Dendritic cell treated with granulocyte-macrophage colony-stimulating factor and Interleukin-4, amounts not matched to agents 40 ng/mL and 50 ng/mL, for 4 days (primary cell): ENCODE data around the gene HELB.

Experiments used
- H3K27ac Mint-ChIP-seq: one replicate; pipeline ENCODE4 v1.8.0; 2022; ENCODE audit warnings: mild to moderate bottlenecking, mixed read lengths
- H3K27me3 Mint-ChIP-seq: one replicate; pipeline ENCODE4 v1.8.0; 2022; ENCODE audit warnings: mild to moderate bottlenecking, mixed read lengths
- H3K36me3 Mint-ChIP-seq: one replicate; pipeline ENCODE4 v1.8.0; 2022; ENCODE audit warnings: low read depth, mixed read lengths
- H3K4me1 Mint-ChIP-seq: one replicate; pipeline ENCODE4 v1.8.0; 2022; ENCODE audit warnings: low read depth, mixed read lengths
- H3K4me3 Mint-ChIP-seq: one replicate; pipeline ENCODE4 v1.8.0; 2022; ENCODE audit warnings: mild to moderate bottlenecking, moderate library complexity, mixed read lengths
- H3K9me3 Mint-ChIP-seq: one replicate; pipeline ENCODE4 v1.8.0; 2022; ENCODE audit warnings: mixed read lengths
- intact Hi-C: fragments of 100-400 bp; cut with micrococcal nuclease; formaldehyde crosslinking; loops from one replicate; pipeline ENCODE4 v1.15.0; 2022

HELB gene

GRCh38 chr12:66314278-66314677, 12.0 kb downstream of the HELB start:
- no peaks in the 10 kb centered on the region for H3K9me3 Mint-ChIP-seq
- intact Hi-C loops = loop anchor here (10.0 kb wide), 1 partner anchor 1139 kb away; no protein-coding TSS in a partner anchor
- no peaks in the 10 kb centered on the region for H3K27me3 Mint-ChIP-seq
- no peak overlapping the region for H3K27ac Mint-ChIP-seq
- H3K36me3 Mint-ChIP-seq = peaks cover 64% of the 10 kb centered on the region
- no peak overlapping the region for H3K4me3 Mint-ChIP-seq
- peaks cover 36% of the 10 kb centered on the region for H3K4me1 Mint-ChIP-seq

- no peaks in the 10 kb centered on the region for H3K27me3 Mint-ChIP-seq
- H3K27ac Mint-ChIP-seq = no peak overlapping the region
- peaks cover 52% of the 10 kb centered on the region for H3K36me3 Mint-ChIP-seq
- no peaks in the 10 kb centered on the region for H3K9me3 Mint-ChIP-seq
- no peak overlapping the region for H3K4me3 Mint-ChIP-seq
- intact Hi-C loops = loop anchor here (10.0 kb wide), 1 partner anchor 1145 kb away; no protein-coding TSS in a partner anchor
- H3K4me1 Mint-ChIP-seq = peaks cover 17% of the 10 kb centered on the region
Measured at GRCh38 chr12:66319266-66319954, 17.1 kb downstream of the HELB start.

GRCh38 chr12:66320996-66321395, 18.7 kb downstream of the HELB start:
- Mint-ChIP-seq H3K9me3 (no peaks in the 10 kb centered on the region), H3K36me3 (peaks cover 66% of the 10 kb centered on the region), H3K4me3 (no peak overlapping the region), H3K27ac (peak overlapping the region; percentile 75), H3K27me3 (no peaks in the 10 kb centered on the region), H3K4me1 (peaks cover 17% of the 10 kb centered on the region)
- intact Hi-C loops = no loop called here

- Mint-ChIP-seq H3K4me1 (peaks cover 17% of the 10 kb centered on the region), H3K9me3 (no peaks in the 10 kb centered on the region), H3K4me3 (no peak overlapping the region), H3K27ac (peak overlapping the region; percentile 75), H3K36me3 (peaks cover 70% of the 10 kb centered on the region), H3K27me3 (no peaks in the 10 kb centered on the region)
- intact Hi-C loops = no loop called here
Measured at GRCh38 chr12:66321435-66321834, 19.1 kb downstream of the HELB start.

- H3K4me3 Mint-ChIP-seq = no peak overlapping the region
- intact Hi-C loops = no loop called here
- peaks cover 74% of the 10 kb centered on the region for H3K36me3 Mint-ChIP-seq
- no peaks in the 10 kb centered on the region for H3K27me3 Mint-ChIP-seq
- H3K9me3 Mint-ChIP-seq = no peaks in the 10 kb centered on the region
- peaks cover 13% of the 10 kb centered on the region for H3K4me1 Mint-ChIP-seq
- H3K27ac Mint-ChIP-seq = no peak overlapping the region
Measured at GRCh38 chr12:66323017-66323416, 20.7 kb downstream of the HELB start.

- Mint-ChIP-seq H3K9me3 (no peaks in the 10 kb centered on the region), H3K4me1 (peaks cover 10% of the 10 kb centered on the region), H3K27ac (no peak overlapping the region), H3K4me3 (no peak overlapping the region), H3K36me3 (peaks cover 72% of the 10 kb centered on the region), H3K27me3 (no peaks in the 10 kb centered on the region)
- intact Hi-C loops = no loop called here
Measured at GRCh38 chr12:66329941-66330340, 27.6 kb downstream of the HELB start.

GRCh38 chr12:66331016-66331415, 28.7 kb downstream of the HELB start:
- intact Hi-C loops = no loop called here
- Mint-ChIP-seq H3K4me3 (no peak overlapping the region), H3K27ac (no peak overlapping the region), H3K4me1 (peaks cover 10% of the 10 kb centered on the region), H3K9me3 (no peaks in the 10 kb centered on the region), H3K36me3 (peaks cover 61% of the 10 kb centered on the region), H3K27me3 (no peaks in the 10 kb centered on the region)

- Mint-ChIP-seq H3K36me3 (peaks cover 53% of the 10 kb centered on the region), H3K27ac (no peak overlapping the region), H3K4me1 (peaks cover 10% of the 10 kb centered on the region), H3K9me3 (no peaks in the 10 kb centered on the region), H3K4me3 (no peak overlapping the region), H3K27me3 (no peaks in the 10 kb centered on the region)
- intact Hi-C loops = no loop called here
Measured at GRCh38 chr12:66331814-66332213, 29.5 kb downstream of the HELB start.

- no peak overlapping the region for H3K4me3 Mint-ChIP-seq
- no peak overlapping the region for H3K27ac Mint-ChIP-seq
- peaks cover 10% of the 10 kb centered on the region for H3K4me1 Mint-ChIP-seq
- peaks cover 47% of the 10 kb centered on the region for H3K36me3 Mint-ChIP-seq
- intact Hi-C loops = no loop called here
- H3K27me3 Mint-ChIP-seq = no peaks in the 10 kb centered on the region
- H3K9me3 Mint-ChIP-seq = peaks cover 2% of the 10 kb centered on the region
Measured at GRCh38 chr12:66335746-66336145, 33.5 kb downstream of the HELB start.

- no peak overlapping the region for H3K27ac Mint-ChIP-seq
- no peaks in the 10 kb centered on the region for H3K27me3 Mint-ChIP-seq
- intact Hi-C loops = no loop called here
- H3K4me3 Mint-ChIP-seq = no peak overlapping the region
- H3K36me3 Mint-ChIP-seq = peaks cover 47% of the 10 kb centered on the region
- H3K9me3 Mint-ChIP-seq = peaks cover 17% of the 10 kb centered on the region
- H3K4me1 Mint-ChIP-seq = peaks cover 10% of the 10 kb centered on the region
Measured at GRCh38 chr12:66337381-66338010, 35.2 kb downstream of the HELB start.

- intact Hi-C loops = no loop called here
- H3K4me3 Mint-ChIP-seq = no peak overlapping the region
- no peak overlapping the region for H3K27ac Mint-ChIP-seq
- H3K9me3 Mint-ChIP-seq = peaks cover 17% of the 10 kb centered on the region
- H3K36me3 Mint-ChIP-seq = peaks cover 58% of the 10 kb centered on the region
- H3K27me3 Mint-ChIP-seq = no peaks in the 10 kb centered on the region
- H3K4me1 Mint-ChIP-seq = no peaks in the 10 kb centered on the region
Measured at GRCh38 chr12:66340131-66340530, 37.8 kb downstream of the HELB start.

- H3K27ac Mint-ChIP-seq = no peak overlapping the region
- H3K4me3 Mint-ChIP-seq = no peak overlapping the region
- H3K9me3 Mint-ChIP-seq = peaks cover 17% of the 10 kb centered on the region
- intact Hi-C loops = no loop called here
- H3K4me1 Mint-ChIP-seq = no peaks in the 10 kb centered on the region
- no peaks in the 10 kb centered on the region for H3K27me3 Mint-ChIP-seq
- H3K36me3 Mint-ChIP-seq = peaks cover 66% of the 10 kb centered on the region
Measured at GRCh38 chr12:66341126-66341525, 38.8 kb downstream of the HELB start.

GRCh38 chr12:66345212-66345611, 42.9 kb downstream of the HELB start:
- H3K4me1 Mint-ChIP-seq = no peaks in the 10 kb centered on the region
- no peaks in the 10 kb centered on the region for H3K27me3 Mint-ChIP-seq
- intact Hi-C loops = no loop called here
- no peak overlapping the region for H3K4me3 Mint-ChIP-seq
- no peak overlapping the region for H3K27ac Mint-ChIP-seq
- H3K9me3 Mint-ChIP-seq = peaks cover 17% of the 10 kb centered on the region
- H3K36me3 Mint-ChIP-seq = peaks cover 78% of the 10 kb centered on the region

GRCh38 chr12:66345956-66346355, 43.7 kb downstream of the HELB start:
- intact Hi-C loops = no loop called here
- Mint-ChIP-seq H3K9me3 (peaks cover 13% of the 10 kb centered on the region), H3K4me1 (no peaks in the 10 kb centered on the region), H3K27me3 (no peaks in the 10 kb centered on the region), H3K36me3 (peaks cover 71% of the 10 kb centered on the region), H3K27ac (no peak overlapping the region), H3K4me3 (no peak overlapping the region)

- H3K27ac Mint-ChIP-seq = no peak overlapping the region
- intact Hi-C loops = no loop called here
- H3K27me3 Mint-ChIP-seq = no peaks in the 10 kb centered on the region
- H3K9me3 Mint-ChIP-seq = no peaks in the 10 kb centered on the region
- peaks cover 36% of the 10 kb centered on the region for H3K36me3 Mint-ChIP-seq
- no peak overlapping the region for H3K4me3 Mint-ChIP-seq
- peaks cover 6% of the 10 kb centered on the region for H3K4me1 Mint-ChIP-seq
Measured at GRCh38 chr12:66351301-66351700, 49.0 kb downstream of the HELB start.
